Activated CD8-positive, alpha-beta T cell treated with anti-CD3 and anti-CD28 coated beads for 36 hours (primary cell): ENCODE measurements around the gene FOXN3. TPM values are rescaled to one million over a fixed set of nuclear protein-coding genes. Genes with fewer than 3 reads are reported as not detected.
A peak's percentile ranks its signal among the peaks of the same experiment; 100 is the strongest.

Experiments
- ATAC-seq: fragments of 200-7000 bp; cut with Tn5 transposase; one replicate; pipeline ENCODE4 v1.10.0; 2021; ENCODE audit warnings: mild to moderate bottlenecking, moderate library complexity
- CTCF ChIA-PET: fragments of 350-600 bp; sonication (Branson Sonifier 250); formaldehyde crosslinking; loops from one replicate; lab custom pipeline; 2021; ENCODE audit warnings: antibody characterized with exemption; lab: Charles Lee
- POLR2A ChIA-PET: fragments of 350-600 bp; sonication (Branson Sonifier 250); formaldehyde crosslinking; loops from one replicate; lab custom pipeline; 2021; ENCODE audit warnings: antibody characterized with exemption; lab: Charles Lee
- DNase-seq: peaks from one replicate; pipeline ENCODE4 v3.0.0-alpha.2; 2020
- H3K27ac Mint-ChIP-seq: one replicate; pipeline ENCODE4 v1.8.0; 2021; ENCODE audit warnings: mild to moderate bottlenecking, mixed read lengths
- H3K27me3 Mint-ChIP-seq: one replicate; pipeline ENCODE4 v1.8.0; 2021; ENCODE audit warnings: mixed read lengths
- H3K36me3 Mint-ChIP-seq: one replicate; pipeline ENCODE4 v1.8.0; 2021; ENCODE audit warnings: low read depth, mixed read lengths
- H3K4me1 Mint-ChIP-seq: one replicate; pipeline ENCODE4 v1.8.0; 2021; ENCODE audit warnings: low read depth, mixed read lengths
- H3K4me3 Mint-ChIP-seq: one replicate; pipeline ENCODE4 v1.8.0; 2021; ENCODE audit warnings: mild to moderate bottlenecking, moderate library complexity, mixed read lengths
- H3K9me3 Mint-ChIP-seq: one replicate; pipeline ENCODE4 v1.8.0; 2021; ENCODE audit warnings: mixed read lengths
- intact Hi-C: fragments of 100-400 bp; cut with micrococcal nuclease; formaldehyde crosslinking; loops from one replicate; pipeline ENCODE4 v1.10.0; 2022
- total RNA-seq, 2 experiments: library from RNA; stranded (reverse); gene quantifications; one replicate each; pipeline ENCODE4 v1.2.3, GENCODE V29; 2021
- TF ChIP-seq, protein P1 (sequence below): fragments of 200-600 bp; IDR thresholded peaks from one replicate; pipeline ENCODE4 v1.8.0; 2022; ENCODE audit warnings: antibody characterized with exemption, mild to moderate bottlenecking

FOXN3 gene
- total RNA-seq, 2 experiments from 2014 or later: 83.4 to 85.0 TPM

DNA sequence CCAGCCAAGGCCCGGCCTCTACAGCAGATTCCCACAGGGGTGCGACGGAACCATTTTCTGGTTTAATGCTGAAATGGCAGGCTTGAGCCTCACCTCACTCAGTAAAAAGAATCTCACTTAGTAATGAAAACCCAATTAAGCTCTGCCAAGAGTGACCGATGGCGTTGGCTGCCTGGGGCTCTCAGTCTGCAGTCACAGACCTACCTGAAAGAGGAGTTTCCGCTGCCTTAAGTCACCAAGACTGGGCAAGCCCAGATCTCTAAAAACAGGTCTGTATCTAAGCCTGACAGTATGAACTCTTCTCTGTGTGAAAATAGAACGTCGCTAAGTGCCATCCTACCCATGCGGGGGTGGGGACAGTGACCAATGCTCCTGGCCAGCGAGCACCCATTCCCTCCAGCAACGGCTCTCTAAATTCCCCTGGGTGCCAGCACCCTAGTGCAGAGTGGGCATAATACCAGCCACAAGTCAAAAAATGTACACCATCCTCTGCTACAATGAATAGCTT lies 107.3 kb downstream of the FOXN3 start:
- DNase-seq (no peak), ATAC-seq (no peak)
- Mint-ChIP-seq H3K27me3 (no peaks in the 10 kb centered on the region), H3K9me3 (no peaks in the 10 kb centered on the region), H3K36me3 (peaks cover 19% of the 10 kb centered on the region), H3K4me3 (no peak overlapping the region), H3K4me1 (peaks cover 38% of the 10 kb centered on the region), H3K27ac (no peak overlapping the region)
- intact Hi-C loops: loop anchor here (10.0 kb wide), 1 partner anchor 105 kb away; the partner anchor contains the start of gene FOXN3
- ChIA-PET CTCF (no interaction called here), POLR2A (interaction anchor here (0.7 kb wide), 1 partner anchor 58 kb away, joined by 3 read pairs; no protein-coding TSS in a partner anchor)
- TF ChIP-seq, protein P1, sequence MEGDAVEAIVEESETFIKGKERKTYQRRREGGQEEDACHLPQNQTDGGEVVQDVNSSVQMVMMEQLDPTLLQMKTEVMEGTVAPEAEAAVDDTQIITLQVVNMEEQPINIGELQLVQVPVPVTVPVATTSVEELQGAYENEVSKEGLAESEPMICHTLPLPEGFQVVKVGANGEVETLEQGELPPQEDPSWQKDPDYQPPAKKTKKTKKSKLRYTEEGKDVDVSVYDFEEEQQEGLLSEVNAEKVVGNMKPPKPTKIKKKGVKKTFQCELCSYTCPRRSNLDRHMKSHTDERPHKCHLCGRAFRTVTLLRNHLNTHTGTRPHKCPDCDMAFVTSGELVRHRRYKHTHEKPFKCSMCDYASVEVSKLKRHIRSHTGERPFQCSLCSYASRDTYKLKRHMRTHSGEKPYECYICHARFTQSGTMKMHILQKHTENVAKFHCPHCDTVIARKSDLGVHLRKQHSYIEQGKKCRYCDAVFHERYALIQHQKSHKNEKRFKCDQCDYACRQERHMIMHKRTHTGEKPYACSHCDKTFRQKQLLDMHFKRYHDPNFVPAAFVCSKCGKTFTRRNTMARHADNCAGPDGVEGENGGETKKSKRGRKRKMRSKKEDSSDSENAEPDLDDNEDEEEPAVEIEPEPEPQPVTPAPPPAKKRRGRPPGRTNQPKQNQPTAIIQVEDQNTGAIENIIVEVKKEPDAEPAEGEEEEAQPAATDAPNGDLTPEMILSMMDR: no peak

DNA sequence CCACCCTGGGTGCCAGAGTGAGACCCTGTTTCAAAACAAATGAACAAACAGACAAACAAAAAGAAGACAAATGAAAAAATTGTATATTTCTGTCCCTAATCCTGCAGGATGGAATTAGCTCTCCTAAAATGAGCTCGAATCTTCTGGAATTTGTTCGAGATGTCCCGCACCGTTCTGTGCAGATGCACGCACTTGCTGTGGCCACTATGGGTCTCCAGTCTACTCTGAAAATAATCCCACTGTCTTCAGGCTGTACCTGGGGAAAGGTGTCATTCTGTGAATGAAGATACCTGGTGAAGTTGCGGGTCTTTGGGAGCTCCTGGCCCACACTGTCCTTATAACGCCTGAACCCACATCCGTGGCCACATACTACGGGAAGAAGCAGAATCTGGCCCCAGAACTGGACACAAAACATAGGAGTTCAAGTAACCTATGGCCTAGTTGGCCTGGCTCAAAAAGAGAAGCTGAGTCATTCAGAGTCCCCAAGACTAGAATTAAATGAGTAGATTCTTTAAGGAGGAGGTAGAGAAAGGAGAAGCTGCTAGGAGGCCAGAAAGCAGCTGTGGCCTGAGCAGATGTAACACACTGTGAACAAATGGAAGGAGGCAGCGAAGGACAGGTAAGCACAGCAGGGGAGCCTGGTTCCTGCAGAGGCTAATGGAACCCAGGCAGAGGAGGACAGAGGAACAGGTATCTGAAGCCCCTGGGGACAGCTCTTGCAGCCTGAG lies 108.6 kb downstream of the FOXN3 start:
- peaks cover 41% of the 10 kb centered on the region for H3K4me1 Mint-ChIP-seq
- H3K36me3 Mint-ChIP-seq: peaks cover 15% of the 10 kb centered on the region
- TF ChIP-seq, protein P1: no peak
- POLR2A ChIA-PET: no interaction called here
- ATAC-seq: no peak
- H3K4me3 Mint-ChIP-seq: no peak overlapping the region
- H3K9me3 Mint-ChIP-seq: no peaks in the 10 kb centered on the region
- no peaks in the 10 kb centered on the region for H3K27me3 Mint-ChIP-seq
- no peak for DNase-seq
- CTCF ChIA-PET: no interaction called here
- H3K27ac Mint-ChIP-seq: peak overlapping the region; percentile 64
- intact Hi-C loops: loop anchor here (10.0 kb wide), 1 partner anchor 106 kb away; the partner anchor contains the start of gene FOXN3

DNA sequence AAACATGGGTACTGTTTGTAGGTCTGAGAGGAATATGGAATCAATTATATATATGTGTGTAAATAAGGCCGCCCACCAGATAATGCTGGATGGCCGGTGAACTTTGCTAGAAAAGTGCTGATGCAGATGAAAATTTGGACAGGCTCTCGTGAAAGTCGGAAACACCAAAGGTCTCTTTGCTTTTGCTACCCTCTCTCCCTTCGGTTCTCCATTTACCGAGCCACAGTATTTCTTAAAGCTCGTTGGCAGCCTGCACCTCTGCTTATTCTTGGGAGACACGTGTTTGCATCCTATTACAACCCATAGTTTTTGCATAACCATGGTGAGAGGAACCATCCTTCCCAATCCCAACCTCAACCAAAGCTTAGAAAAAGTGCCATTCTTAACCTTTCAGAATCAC lies 109.6 kb downstream of the FOXN3 start:
- DNase-seq (no peak), ATAC-seq (no peak)
- Mint-ChIP-seq H3K27ac (peak overlapping the region; percentile 14), H3K36me3 (peaks cover 22% of the 10 kb centered on the region), H3K27me3 (no peaks in the 10 kb centered on the region), H3K4me3 (no peak overlapping the region), H3K9me3 (no peaks in the 10 kb centered on the region), H3K4me1 (peaks cover 49% of the 10 kb centered on the region)
- ChIA-PET POLR2A (no interaction called here), CTCF (interaction anchor here (0.9 to 1.2 kb wide), 2 partner anchors 11 to 130 kb away, joined by 3 read pairs; no protein-coding TSS in a partner anchor)
- TF ChIP-seq, protein P1: no peak
- intact Hi-C loops: loop anchor here (10.0 kb wide), 1 partner anchor 107 kb away; the partner anchor contains the start of gene FOXN3

DNA sequence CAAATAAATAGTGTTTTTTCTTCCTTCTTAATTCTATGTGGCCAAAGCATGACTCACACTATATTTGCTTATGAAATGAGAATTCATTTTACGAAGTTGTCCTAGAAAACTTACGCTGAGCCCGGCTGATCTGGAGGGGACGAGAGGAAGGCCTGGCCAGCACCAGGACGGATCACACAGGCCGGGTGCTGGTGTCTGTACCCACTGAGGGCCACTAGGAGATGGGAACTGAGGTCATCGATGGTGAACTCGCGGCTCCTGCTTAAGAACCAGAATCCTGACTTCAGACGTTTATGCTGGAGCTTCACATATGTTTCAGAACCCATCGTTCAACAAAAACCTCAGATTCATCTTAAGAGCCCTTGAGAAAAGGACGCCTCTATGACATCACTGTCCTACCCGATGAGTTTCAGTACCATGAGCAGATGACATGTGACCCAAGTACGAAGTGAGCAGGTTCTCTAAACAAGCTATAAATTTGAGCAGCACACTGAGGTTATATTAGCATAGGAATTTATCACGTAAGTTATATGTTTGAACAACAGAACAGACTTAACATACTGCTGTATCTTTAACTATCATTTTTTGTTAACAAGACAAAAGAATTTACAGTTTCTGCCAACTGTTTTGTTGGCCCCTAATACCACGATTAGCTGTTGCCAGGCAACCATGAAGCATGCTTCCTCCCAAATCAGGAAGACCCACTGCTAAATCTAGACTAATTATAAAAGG lies 111.9 kb downstream of the FOXN3 start:
- Mint-ChIP-seq H3K4me1 (peaks cover 56% of the 10 kb centered on the region), H3K36me3 (peaks cover 32% of the 10 kb centered on the region), H3K27ac (peak overlapping the region; percentile 90), H3K27me3 (no peaks in the 10 kb centered on the region), H3K9me3 (peaks cover 2% of the 10 kb centered on the region), H3K4me3 (peak overlapping the region; percentile 68)
- ATAC-seq (peak; percentile 64), DNase-seq (peak; percentile 42)
- TF ChIP-seq, protein P1: no peak
- CTCF ChIA-PET: interaction anchor here (0.6 to 1.8 kb wide), 5 partner anchors 22 to 686 kb away, joined by 3 to 5 read pairs (median 4); no protein-coding TSS in a partner anchor
- intact Hi-C loops: loop anchor here (10.0 kb wide), 1 partner anchor 110 kb away; the partner anchor contains the start of gene FOXN3
- POLR2A ChIA-PET: interaction anchor here (0.9 to 1.2 kb wide), 3 partner anchors 23 to 91 kb away, joined by 3 to 4 read pairs (median 3); no protein-coding TSS in a partner anchor
